Heart left ventricle (tissue), 13 donors: Measurements from ENCODE around the gene PRKAA1.

Source experiments
- POLR2A ChIP-seq, 2 donors: fragments of 450-650 bp; IDR thresholded peaks; one replicate each; pipeline ENCODE4 v1.6.1; 2017; ENCODE audit warnings: antibody characterized with exemption in 2 of 2, mild to moderate bottlenecking in 2 of 2, moderate library complexity in 2 of 2
- TF ChIP-seq, protein P1 (sequence below), 12 donors: fragments of 200-600 bp; sonication (generic) in 4 of 12; IDR thresholded peaks; one replicate each; pipeline versions ENCODE4 v1.5.0 to v1.8.0; 2018 to 2022; ENCODE audit warnings: antibody characterized with exemption in 12 of 12, mild to moderate bottlenecking in 5 of 12
- donor health status: ischemic (EF 13 %, LVEDD 7.1; RV severe dilation, severe dysfunction).
- donor health status: DM: no; HTN: yes; CAD: no.
- donor health status: DM: no; HTN: no; CAD: no.
- donor health status: ischemic (EF 25% LVEDD 6.9; RV normal size, moderate dysfunction).
- donor health status: ischemic (EF 25% LVEDD 5.7; RV mildly dilated, moderate dysfunction).
- donor health status: ischemic (EF 35%, LVEDD 5.7; RV mildly dilated, moderate dysfunction).
- donor health status: nonischemic (EF 11% LVEDD 7.7; RV severe dilation, severe dysfunction).
- donor health status: DM: yes; HTN: yes; CAD: no.
- donor health status: PGD.
- donor health status: ischemic (EF 29% LVEDD 5.4; RV normal size, mild dysfunction).
- donor health status: nonischemic (EF 23%, LVEDD 6.1; RV moderate dilation, normal function).

DNA sequence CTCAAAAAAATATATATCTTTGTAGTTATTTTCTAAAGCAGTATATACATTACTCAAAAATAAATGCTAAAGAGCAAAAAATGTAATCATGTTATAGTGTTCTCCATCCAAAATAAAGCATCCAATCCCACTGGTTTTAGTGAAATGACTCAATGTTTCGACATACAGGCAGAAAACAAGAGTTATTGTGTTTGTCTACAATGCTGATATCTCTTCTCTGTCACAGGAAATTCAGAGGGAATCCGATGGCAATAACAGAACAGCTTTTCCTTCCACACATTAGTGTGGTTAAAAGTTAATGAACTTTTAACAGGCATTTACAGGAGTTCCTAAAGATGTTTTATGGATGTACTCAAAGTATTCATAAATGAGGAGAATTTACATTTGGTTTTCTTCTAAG lies 54.4 kb downstream of the PRKAA1 start:
- no peak for TF ChIP-seq POLR2A (IDR thresholded peaks at IDR 0.05)
- TF ChIP-seq, protein P1, sequence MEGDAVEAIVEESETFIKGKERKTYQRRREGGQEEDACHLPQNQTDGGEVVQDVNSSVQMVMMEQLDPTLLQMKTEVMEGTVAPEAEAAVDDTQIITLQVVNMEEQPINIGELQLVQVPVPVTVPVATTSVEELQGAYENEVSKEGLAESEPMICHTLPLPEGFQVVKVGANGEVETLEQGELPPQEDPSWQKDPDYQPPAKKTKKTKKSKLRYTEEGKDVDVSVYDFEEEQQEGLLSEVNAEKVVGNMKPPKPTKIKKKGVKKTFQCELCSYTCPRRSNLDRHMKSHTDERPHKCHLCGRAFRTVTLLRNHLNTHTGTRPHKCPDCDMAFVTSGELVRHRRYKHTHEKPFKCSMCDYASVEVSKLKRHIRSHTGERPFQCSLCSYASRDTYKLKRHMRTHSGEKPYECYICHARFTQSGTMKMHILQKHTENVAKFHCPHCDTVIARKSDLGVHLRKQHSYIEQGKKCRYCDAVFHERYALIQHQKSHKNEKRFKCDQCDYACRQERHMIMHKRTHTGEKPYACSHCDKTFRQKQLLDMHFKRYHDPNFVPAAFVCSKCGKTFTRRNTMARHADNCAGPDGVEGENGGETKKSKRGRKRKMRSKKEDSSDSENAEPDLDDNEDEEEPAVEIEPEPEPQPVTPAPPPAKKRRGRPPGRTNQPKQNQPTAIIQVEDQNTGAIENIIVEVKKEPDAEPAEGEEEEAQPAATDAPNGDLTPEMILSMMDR (IDR thresholded peaks at IDR 0.05) = no peak
